ENCODE data around the gene KRTAP12-2.

DNA sequence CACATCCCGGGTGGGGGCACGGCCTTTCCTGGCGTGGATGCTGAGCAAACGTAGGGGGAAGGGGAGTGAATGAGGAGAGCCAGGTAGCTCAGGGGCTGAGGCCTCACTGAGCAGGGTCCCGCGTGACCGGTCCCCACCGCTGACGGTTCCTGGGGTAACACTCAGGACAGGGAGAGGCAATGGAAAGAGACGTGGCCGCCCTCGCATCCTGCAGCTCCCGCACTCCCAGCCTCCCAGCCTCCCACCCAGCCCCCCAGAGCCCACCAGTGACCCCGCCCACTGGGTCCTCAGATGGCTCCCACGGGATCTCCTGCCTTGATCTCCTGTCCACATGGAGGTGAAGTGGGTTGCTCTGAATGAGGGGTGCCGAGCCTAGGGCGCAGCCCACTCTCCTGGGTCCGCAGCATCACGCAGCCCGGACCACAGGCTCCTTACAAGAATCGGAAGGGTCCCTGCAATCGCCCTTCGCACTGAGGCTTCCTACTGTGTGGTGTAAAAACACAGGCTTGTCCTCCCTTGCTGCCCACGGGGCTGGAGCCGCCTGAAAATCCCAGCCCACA, 42.2 kb upstream of the KRTAP12-2 start:
- TF ChIP-seq POLR2AphosphoS5 (IDR thresholded peaks at IDR 0.05; ENCODE audit: insufficient read depth, low read depth, low read length) (no peak), POLR2A (IDR thresholded peaks at IDR 0.05; ENCODE audit: low read depth, low read length) (no peak), EZH2 (IDR thresholded peaks at IDR 0.05; ENCODE audit: borderline replicate concordance, low read depth, low read length, severe bottlenecking) (no peak)
- TF ChIP-seq, protein P1, sequence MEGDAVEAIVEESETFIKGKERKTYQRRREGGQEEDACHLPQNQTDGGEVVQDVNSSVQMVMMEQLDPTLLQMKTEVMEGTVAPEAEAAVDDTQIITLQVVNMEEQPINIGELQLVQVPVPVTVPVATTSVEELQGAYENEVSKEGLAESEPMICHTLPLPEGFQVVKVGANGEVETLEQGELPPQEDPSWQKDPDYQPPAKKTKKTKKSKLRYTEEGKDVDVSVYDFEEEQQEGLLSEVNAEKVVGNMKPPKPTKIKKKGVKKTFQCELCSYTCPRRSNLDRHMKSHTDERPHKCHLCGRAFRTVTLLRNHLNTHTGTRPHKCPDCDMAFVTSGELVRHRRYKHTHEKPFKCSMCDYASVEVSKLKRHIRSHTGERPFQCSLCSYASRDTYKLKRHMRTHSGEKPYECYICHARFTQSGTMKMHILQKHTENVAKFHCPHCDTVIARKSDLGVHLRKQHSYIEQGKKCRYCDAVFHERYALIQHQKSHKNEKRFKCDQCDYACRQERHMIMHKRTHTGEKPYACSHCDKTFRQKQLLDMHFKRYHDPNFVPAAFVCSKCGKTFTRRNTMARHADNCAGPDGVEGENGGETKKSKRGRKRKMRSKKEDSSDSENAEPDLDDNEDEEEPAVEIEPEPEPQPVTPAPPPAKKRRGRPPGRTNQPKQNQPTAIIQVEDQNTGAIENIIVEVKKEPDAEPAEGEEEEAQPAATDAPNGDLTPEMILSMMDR (IDR thresholded peaks at IDR 0.05; ENCODE audit: extremely low read depth in 1 of 2, insufficient read depth in 1 of 2, low read depth in 1 of 2, low read length in 2 of 2) = no peak

All from endothelial cell of umbilical vein (primary cell).